WI38 (cell line): Measurements from ENCODE around the gene CNTN1.

Experiments
- H3K4me3 ChIP-seq: 2 replicates; pipeline ENCODE4 v1.5.1; 2011; ENCODE audit warnings: low read depth, mild to moderate bottlenecking, control low read depth, low read length
- CTCF ChIP-seq: IDR thresholded peaks from 2 replicates; pipeline ENCODE4 v1.5.1; 2012; ENCODE audit warnings: low read depth, mild to moderate bottlenecking, control low read depth, low read length

CNTN1 gene

GRCh38 chr12:40738856-40739255 lies 46.6 kb downstream of the CNTN1 start:
- H3K4me3 ChIP-seq, result no peak overlapping the region
- no peak for TF ChIP-seq CTCF

GRCh38 chr12:40742041-40742440 lies 49.8 kb downstream of the CNTN1 start:
- no peak for TF ChIP-seq CTCF
- no peak overlapping the region for H3K4me3 ChIP-seq

- H3K4me3 ChIP-seq, result no peak overlapping the region
- TF ChIP-seq CTCF, result no peak
Measured at GRCh38 chr12:40745386-40745785, 53.1 kb downstream of the CNTN1 start.

- no peak overlapping the region for H3K4me3 ChIP-seq
- TF ChIP-seq CTCF, result no peak
Measured at GRCh38 chr12:40749863-40750262, 57.6 kb downstream of the CNTN1 start.

- TF ChIP-seq CTCF, result no peak
- H3K4me3 ChIP-seq, result no peak overlapping the region
Measured at GRCh38 chr12:40752011-40752410, 59.8 kb downstream of the CNTN1 start.

GRCh38 chr12:40760821-40761220 lies 68.6 kb downstream of the CNTN1 start:
- TF ChIP-seq CTCF, result no peak
- no peak overlapping the region for H3K4me3 ChIP-seq

- TF ChIP-seq CTCF, result no peak
- no peak overlapping the region for H3K4me3 ChIP-seq
Measured at GRCh38 chr12:40762072-40762471, 69.8 kb downstream of the CNTN1 start.
